ENCODE data around the gene NMUR1.

NMUR1 gene

GRCh38 chr2:231483398-231484329, 46.6 kb downstream of the NMUR1 start:
- DNase-seq (ENCODE audit: low spot score) = no peak

- peak; percentile 64 for DNase-seq (ENCODE audit: low spot score)
These were observed 47.3 kb downstream of the NMUR1 start for GRCh38 chr2:231482806-231483391.

- no peak for DNase-seq (ENCODE audit: low spot score)
These were observed 49.5 kb downstream of the NMUR1 start for GRCh38 chr2:231480781-231481180.

GRCh38 chr2:231479455-231479854, 50.8 kb downstream of the NMUR1 start:
- no peak for DNase-seq (ENCODE audit: low spot score)

- no peak for DNase-seq (ENCODE audit: low spot score)
These were observed 53.3 kb downstream of the NMUR1 start for GRCh38 chr2:231476920-231477319.

- DNase-seq (ENCODE audit: low spot score) = no peak
These were observed 54.3 kb downstream of the NMUR1 start for GRCh38 chr2:231475965-231476364.

Measured in COLO829 (cell line).